Measurements from ENCODE around the gene CYP4V2. TPM values are rescaled to one million over a fixed set of nuclear protein-coding genes. Genes with fewer than 3 reads are reported as not detected.

CYP4V2 gene
- polyA plus RNA-seq, 1 experiment = 4.2 TPM

GRCh38 chr4:186148336-186148975 lies 42.9 kb upstream of the CYP4V2 start:
- no peak for TF ChIP-seq CTCF (IDR thresholded peaks at IDR 0.05; ENCODE audit: insufficient read depth, low read depth, low read length)
- ChIA-PET POLR2A (no interaction called here), CTCF (no interaction called here)
- DNase-seq (ENCODE audit: low read depth) = no peak
- Histone ChIP-seq H3K4me3 (ENCODE audit: low read depth, low read length) (no peak overlapping the region), H3K27me3 (ENCODE audit: control insufficient read depth, insufficient read depth, low read length) (peaks cover 4% of the 10 kb centered on the region), H3K36me3 (ENCODE audit: control insufficient read depth, insufficient read depth, low read length) (no peaks in the 10 kb centered on the region)

- ChIA-PET CTCF (no interaction called here), POLR2A (no interaction called here)
- H3K4me3 ChIP-seq (ENCODE audit: low read depth, low read length) = no peak overlapping the region
- no peak for DNase-seq (ENCODE audit: low read depth)
- no peak for TF ChIP-seq CTCF (IDR thresholded peaks at IDR 0.05; ENCODE audit: insufficient read depth, low read depth, low read length)
- no peaks in the 10 kb centered on the region for H3K36me3 ChIP-seq (ENCODE audit: control insufficient read depth, insufficient read depth, low read length)
- peaks cover 4% of the 10 kb centered on the region for H3K27me3 ChIP-seq (ENCODE audit: control insufficient read depth, insufficient read depth, low read length)
Observed at GRCh38 chr4:186149872-186150271, 41.5 kb upstream of the CYP4V2 start.

GRCh38 chr4:186150926-186151325 lies 40.4 kb upstream of the CYP4V2 start:
- ChIA-PET CTCF (no interaction called here), POLR2A (no interaction called here)
- H3K4me3 ChIP-seq (ENCODE audit: low read depth, low read length) = no peak overlapping the region
- H3K36me3 ChIP-seq (ENCODE audit: control insufficient read depth, insufficient read depth, low read length) = no peaks in the 10 kb centered on the region
- TF ChIP-seq CTCF (IDR thresholded peaks at IDR 0.05; ENCODE audit: insufficient read depth, low read depth, low read length) = no peak
- no peak for DNase-seq (ENCODE audit: low read depth)
- H3K27me3 ChIP-seq (ENCODE audit: control insufficient read depth, insufficient read depth, low read length) = peaks cover 1% of the 10 kb centered on the region; the same call in 1 of the 2 replicates

GRCh38 chr4:186151499-186151898 lies 39.9 kb upstream of the CYP4V2 start:
- ChIA-PET POLR2A (no interaction called here), CTCF (no interaction called here)
- Histone ChIP-seq H3K27me3 (ENCODE audit: control insufficient read depth, insufficient read depth, low read length) (no peaks in the 10 kb centered on the region; the same call in 1 of the 2 replicates), H3K36me3 (ENCODE audit: control insufficient read depth, insufficient read depth, low read length) (no peaks in the 10 kb centered on the region), H3K4me3 (ENCODE audit: low read depth, low read length) (no peak overlapping the region)
- no peak for TF ChIP-seq CTCF (IDR thresholded peaks at IDR 0.05; ENCODE audit: insufficient read depth, low read depth, low read length)
- no peak for DNase-seq (ENCODE audit: low read depth)

GRCh38 chr4:186158021-186158813 lies 33.1 kb upstream of the CYP4V2 start:
- DNase-seq (ENCODE audit: low read depth) = no peak
- ChIA-PET CTCF (no interaction called here), POLR2A (no interaction called here)
- Histone ChIP-seq H3K36me3 (ENCODE audit: control insufficient read depth, insufficient read depth, low read length) (no peaks in the 10 kb centered on the region), H3K27me3 (ENCODE audit: control insufficient read depth, insufficient read depth, low read length) (no peaks in the 10 kb centered on the region), H3K4me3 (ENCODE audit: low read depth, low read length) (no peak overlapping the region)
- TF ChIP-seq CTCF (IDR thresholded peaks at IDR 0.05; ENCODE audit: insufficient read depth, low read depth, low read length) = no peak

All from BJ (cell line).